ENCODE data around the gene DNPH1.

DNPH1 gene

DNA sequence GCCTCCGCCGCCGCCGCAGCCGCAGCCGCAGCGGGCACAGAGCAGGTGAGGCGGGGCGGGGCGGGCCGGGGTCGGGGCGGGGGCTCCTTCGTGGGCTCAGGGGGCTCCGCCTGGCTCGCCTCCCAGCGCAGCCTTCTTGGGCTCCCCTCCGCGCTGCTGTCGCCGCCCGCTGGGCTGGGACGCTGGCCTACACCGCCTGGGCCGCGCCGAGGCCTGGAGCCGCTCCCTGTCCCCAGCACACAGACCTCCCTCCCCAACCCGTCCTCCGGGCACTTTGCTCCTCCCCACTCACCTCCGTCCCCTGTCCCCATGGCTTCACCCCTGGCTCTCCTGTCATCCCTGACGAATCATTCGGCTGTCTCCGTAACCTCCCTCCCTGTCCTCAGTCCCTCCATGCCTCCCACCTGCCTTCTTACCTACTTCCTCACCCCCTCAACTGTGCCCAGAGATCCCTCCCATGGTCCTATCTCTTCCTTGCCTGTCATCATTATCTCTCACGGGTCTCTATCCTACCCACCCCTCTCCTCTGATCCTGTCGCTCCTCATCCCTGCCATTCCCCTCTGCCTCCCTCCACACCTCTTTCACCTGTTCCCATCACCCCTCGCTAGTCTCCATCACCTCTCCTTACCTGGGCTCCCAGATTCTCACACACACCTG, 14.5 kb upstream of the DNPH1 start:
- DNase-seq = no peak

DNA sequence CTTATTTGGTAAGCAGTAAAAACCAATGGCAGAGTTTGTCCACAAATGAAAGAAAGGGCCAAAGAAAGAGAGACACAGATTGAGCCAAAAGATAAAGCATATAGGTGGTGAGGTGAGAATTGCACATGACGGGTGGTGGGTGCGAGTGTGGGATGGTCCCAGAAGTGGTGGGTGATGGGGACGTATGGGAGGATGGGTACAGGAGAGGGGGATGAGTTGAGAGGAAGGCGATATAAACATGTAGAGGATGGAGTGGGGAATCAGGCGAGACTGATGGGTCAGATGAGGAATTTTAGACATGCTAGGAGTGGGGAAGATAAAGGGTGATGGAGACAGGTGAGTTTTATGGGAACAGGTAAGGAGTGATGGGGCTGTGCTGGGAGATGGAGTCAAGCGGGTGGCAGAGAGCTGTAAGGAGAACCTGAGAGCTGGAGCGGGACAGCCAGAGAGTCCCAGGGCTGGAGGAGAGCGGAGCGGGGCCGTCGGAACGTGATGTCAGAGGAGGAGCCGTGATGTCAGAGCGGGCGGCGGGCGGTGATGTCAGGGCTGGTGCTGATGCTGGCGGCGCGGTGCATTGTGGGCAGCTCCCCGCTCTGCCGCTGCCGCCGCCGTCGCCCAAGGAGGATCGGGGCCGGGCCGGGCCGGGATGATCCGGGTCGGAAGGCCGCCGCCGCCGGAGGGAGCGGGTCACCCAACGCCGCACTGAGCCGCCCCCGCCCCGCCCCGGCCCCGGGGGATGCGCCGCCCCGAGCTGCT, 13.8 kb upstream of the DNPH1 start, which contains the start of gene TTBK1:
TSS of gene TTBK1 (plus strand) at position 574 of the 756 bp plus-strand sequence. CDS start 3,180 bp downstream, outside the sequence.
- no peak for DNase-seq

DNA sequence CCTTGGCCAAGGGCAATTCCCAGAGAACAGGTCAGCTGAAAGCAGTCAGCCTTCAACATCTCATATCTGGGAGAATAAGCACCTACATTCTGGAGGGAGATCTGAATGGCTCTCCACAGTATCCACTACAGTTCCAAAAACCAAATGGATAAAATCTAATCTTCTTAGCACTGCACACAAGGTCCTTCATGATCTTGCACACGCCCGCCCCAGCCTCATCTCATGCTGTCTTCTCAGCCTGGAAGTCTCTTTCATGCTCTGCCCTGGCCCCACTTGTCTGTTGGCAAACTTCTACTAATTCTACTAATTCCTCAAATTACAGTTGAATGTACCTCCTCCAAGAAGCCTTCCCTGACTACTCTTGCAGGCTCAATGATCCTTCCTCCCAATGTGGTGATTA, 12.2 kb upstream of the DNPH1 start:
- no peak for DNase-seq

DNA sequence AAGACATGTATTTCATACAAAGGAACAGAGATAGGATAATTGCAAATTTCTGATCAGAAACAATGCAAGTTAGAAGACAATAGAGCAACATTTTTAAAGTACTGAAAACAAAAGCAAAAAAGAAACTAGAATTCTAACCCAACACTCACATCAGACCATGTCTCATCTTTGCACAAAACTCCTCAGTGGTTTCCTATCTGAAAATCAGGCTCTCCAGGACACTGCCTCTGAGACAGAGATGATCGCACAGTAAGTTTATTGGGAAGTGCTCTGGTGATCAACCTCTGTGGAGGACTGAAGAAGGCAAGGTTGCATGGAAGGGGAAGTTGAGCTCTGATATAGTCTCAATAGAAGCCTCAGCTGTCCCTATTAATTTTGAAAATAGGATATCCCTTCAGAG, 11.7 kb upstream of the DNPH1 start:
- DNase-seq = no peak

DNA sequence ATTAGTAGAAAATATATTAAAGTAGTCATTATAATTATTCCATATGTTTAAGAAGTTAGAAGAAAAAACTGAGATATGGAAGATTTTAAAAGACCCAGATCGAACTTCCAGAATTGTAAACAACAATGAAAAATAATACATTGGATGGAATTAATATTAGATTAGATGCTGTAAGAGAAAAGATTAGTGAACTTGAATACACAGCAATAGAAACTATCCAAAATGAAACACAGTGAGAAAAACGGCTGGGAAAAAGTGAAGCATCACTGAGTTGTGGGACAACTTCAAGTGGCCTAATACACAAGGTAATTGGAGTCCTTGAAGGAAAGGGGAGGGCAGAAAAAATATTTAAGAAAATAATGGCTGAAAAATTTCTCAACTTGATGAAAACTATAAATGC, 9.8 kb upstream of the DNPH1 start:
- no peak for DNase-seq

DNA sequence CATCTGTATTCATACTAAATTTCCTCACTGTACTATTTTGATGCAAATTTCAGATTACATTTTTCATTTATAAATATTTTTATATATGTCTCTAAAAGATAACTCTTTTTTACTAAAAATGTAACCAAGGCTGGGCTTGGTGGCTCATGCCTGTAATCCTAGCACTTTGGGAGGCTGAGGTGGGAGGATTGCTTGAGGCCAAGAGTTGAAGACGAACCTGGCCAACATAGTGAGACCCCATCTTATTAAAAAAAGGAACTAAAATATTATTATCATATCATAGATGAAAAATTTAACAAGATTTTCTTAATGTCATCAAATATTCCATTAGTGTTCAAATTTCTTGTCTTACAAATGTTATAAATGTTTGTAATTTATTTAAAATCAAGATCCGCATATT, 6.6 kb upstream of the DNPH1 start:
- DNase-seq = no peak

DNA sequence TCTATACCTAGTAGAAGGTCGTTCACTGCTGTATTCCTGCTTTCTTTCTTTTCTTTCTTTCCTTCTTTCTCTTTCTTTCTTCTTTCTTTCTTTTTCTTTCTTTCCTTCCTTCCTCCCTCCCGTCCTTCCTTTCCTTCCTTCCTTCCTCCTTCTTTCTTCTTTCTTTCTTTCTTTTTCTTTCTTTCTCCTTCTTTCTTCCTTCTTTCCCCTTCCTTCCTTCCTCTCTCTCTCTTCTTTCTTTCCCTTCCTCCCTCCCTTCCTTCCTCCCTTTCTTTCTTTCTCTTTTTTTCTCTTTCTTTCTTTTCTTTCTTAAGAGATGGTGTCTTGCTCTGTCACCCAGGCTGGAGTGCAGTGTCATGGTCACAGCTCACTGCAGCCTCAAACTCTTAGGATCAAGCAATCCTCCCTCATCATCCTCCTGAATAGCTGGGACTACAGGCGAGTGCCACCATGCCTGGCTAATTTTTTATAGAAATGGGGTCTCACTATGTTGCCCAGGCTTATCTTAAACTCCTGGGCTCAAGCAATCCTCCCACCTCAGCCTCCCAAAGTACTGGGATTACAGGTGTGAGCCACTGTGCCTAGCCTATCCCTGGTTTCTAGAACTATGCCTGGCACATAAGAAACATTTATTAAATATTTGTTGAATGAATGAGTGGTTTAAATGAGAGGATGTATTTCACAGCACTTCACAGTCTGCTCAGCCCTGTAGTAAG, 2.6 kb upstream of the DNPH1 start:
- DNase-seq = no peak

DNA sequence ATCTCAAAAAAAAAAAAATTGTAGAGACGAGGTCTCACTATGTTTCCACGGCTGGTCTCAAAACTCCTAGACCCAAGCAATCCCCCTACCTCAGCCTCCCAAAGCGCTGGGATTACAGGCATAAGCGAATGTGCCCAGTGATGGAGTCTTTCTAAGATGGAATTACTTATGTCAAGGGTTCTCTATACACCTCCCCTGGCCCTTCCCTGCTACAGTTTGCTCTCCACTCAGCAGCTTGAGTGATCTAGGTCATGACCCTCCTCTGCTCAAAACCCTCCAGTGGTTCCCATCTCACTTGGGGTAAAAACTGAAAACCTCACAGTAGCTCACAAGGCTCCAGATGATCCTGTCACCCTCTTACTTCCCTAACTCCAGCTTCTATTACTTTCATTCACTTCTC, 1.8 kb upstream of the DNPH1 start:
- no peak for DNase-seq

DNA sequence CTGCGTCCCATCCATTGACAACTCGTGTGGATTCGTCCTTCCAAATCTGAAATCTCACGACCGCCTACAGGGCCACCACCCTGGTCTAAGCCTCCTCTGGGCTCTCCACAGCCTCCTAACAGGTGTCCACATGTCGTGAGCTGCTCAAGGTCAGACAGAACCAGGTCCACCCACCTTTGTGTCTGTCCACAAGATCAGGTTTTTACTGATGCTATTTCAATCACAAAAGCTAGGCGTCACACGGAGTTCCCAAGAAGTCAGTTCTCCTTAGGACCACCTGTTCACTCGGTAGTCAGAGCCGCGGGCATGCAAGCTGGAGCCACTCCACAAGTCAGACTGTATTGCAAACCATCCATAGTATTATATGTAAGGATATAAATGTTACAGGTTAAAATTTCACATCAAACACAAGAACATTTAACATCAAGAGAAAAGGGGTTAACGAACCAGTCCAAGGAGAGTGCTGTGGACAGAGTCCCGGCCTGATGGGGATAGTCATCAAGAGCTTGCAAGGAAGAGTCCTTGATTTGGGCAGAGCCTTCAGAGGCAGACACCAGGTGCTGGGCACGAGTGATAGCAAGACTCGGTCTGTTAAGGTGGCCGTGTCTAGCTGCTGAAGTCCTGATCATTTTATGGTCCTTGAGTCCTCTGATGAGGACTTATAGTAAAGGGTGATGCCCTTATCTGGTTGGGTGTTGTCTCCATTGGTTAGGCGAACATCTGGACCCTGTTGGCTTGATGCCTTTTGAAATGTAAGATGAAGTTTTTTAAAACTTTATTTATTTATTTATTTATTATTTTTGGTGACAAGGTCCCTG, 731 bp upstream of the DNPH1 start:
- DNase-seq = no peak

DNA sequence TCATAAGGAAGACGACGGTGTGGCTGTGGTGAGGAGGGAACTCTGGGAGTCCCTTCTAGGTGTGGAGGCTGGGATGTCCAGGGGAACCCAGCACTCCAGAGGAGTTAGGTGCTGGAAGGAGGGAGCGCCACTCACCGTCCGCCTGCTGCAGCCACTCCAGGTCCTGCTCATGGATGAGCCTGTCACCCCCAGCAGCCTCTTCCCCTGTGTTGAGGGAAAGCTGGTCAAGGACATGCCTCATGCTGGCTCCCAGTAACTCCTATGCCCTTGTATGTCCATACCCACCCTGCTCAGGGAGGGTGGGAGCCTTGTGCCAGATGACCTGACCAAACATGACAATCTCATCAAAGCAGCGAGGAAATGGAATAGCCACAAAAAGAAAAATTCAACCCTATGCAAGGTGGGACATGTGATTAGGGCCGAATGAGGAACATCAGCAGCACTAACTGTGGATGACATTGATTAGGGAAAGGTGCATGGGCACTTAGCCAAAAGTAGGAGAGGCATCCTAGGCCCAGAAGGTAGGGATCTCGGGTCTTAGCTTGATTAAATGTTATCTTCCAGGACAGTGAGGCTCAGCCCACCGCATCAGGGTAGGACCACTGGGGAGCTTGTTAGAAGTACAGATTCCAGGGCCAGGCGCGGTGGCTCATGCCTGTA, 3.0 kb downstream of the DNPH1 start:
- no peak for DNase-seq

DNA sequence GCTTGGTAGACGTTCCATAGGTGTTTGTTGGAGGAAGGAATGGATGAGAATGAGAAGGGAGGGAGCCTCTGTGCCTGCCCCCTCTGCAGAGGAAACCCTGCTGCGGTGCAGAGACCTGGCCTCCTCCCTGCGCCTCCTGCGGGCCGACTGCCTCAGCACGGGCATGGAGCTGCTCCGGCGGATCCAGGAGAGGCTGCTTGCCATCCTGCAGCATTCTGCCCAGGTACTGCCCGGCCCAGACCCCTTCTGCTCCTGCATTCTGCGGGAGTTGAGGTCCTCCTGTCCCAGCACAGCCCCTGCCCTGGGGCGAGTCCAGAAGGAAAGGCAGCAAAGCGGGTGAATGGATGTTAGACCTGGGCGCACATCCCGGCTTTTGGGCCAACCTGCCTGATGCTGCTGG, 6.1 kb downstream of the DNPH1 start:
- DNase-seq = no peak

DNA sequence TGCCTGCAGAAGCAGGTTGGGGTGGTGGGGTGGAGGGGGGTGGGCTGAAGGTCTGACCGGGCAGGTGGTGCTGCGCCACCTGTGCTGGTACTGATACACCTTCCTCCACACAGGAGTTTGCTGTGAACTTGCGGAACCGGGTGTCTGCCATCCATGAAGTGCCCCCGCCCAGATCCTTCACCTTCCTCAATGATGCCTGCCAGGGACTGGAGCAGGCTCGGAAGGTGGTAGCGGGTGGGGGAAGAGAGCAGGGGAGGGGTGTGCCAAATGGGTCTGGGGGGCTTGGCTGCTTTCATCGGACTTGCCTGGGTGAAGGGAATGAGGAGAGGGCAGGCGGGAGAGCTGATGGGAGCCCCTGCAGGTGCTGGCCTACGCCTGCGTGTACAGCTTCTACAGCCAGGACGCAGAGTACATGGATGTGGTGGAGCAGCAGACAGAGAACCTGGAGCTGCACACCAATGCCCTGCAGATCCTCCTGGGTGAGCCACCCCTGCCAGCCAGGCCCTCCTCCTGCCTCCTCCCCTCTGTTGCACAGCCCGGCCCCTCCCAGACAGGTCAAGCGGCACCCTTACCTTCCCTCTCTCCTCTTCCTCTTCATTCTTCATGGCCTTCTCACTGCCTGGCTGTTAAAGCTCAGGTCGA, 6.7 kb downstream of the DNPH1 start:
- no peak for DNase-seq

DNA sequence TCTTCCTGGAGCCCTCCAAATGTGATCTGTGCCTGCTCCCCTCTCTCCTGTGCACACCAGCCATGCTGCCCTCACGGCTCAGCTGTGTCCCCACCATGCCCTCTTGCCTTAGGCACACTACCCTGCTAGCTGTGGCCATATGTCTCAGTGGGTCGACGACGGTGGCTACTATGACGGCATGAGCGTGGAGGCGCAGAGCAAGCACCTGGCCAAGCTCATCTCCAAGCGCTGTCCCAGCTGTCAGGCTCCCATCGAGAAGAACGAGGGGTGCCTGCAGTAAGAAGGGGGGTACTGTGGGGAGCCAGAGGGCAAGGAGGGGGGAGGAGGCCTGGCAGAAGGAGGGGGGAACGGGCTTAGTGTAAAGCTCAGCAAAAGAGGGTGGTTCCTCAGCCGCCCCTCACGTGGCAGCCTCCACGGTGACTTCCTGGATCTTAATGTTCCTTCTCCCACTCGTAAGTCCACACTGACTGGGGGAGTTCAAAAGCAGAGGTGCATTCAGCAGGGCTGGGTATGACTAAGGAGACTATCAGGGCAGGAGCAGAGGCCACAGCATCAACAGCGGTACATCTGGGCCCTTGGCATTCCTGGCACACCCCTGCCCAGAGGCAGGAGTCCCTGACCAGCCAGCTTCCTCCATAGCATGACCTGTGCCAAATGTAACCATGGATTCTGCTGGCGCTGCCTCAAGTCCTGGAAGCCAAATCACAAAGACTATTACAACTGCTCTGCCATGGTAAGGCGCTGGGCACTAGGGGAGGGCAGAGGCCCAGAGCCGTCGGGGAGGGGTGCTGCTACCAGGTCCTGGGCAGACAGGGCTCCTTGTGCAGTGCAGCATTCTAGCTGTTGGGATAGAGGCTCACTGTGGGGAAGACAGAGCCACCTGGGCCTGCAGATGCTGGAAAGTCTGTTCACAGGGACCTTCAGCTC, 8.0 kb downstream of the DNPH1 start:
- no peak for DNase-seq

DNA sequence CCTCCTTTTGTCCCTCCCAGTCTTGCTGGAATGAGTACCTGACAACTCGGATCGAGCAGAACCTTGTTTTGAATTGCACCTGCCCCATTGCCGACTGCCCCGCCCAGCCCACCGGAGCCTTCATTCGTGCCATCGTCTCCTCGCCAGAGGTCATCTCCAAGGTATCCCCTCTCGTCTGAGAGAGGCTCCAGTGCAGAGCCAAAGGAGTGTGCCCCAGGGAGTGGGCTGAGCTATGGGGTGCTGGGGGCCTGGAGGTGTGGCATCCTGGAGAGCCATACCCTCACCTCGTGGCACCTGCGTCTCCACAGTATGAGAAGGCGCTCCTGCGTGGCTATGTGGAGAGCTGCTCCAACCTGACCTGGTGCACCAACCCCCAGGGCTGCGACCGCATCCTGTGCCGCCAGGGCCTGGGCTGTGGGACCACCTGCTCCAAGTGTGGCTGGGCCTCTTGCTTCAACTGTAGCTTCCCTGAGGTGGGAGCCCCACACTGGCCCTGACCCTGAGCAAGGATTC, 8.8 kb downstream of the DNPH1 start:
- DNase-seq = no peak

DNA sequence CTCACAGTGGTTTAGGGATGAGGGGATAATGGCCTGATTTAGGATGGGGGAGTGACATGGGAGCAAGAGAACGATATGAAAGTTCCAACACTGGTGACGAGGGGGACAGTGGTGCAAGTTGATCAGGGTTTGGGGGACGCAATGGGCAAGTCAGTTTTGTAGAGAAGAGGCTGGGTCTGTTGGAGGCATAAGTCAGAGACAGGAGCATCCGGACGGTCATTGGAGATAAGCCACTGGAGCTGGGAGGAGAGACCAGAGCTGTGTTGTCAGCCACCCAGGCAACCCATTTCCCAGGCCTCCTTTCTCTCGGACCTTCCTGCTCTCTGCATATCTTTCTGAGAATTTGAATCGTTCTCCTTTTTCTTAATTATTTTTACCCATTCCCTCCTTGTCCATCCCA, 9.5 kb downstream of the DNPH1 start:
- no peak for DNase-seq

DNA sequence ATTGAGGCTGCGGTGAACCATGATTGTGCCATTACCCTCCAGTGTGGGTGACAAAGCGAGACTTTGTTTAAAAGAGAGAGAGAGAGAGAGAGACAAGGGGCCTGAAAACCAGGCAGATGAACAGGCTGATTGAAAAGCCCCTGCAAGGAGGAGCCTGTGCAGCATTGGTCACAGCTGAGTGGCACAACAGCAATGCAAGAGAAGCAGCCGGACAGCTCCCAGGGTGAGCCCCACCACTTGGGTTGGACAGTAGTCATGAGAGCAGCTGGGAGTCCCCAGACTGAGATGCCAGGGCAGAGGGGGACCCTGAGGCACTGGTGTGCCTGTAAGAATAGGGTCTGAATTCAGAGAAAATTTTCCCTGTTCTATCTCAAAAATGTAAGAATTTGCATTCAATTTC, 10.2 kb downstream of the DNPH1 start:
- DNase-seq = no peak

DNA sequence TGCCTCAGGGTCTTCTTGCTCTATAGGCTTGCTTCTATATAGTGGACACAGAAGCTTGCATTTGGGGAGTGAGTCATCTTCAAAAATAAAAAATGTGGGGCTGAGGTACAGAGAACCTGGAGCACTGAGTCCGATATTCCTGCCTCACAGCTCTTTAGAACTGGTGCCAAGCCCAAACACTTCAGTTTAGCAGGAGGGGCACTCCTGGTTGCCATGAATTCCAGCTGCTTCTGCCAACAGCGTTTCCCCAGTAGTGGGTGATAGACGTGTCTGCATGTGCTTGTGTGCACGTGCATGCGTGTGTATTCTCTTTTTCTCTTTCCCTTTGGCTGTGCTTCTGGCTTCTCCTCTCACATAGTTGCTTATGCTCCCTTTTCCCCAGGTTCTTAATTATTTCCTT, 11.9 kb downstream of the DNPH1 start:
- DNase-seq = no peak

DNA sequence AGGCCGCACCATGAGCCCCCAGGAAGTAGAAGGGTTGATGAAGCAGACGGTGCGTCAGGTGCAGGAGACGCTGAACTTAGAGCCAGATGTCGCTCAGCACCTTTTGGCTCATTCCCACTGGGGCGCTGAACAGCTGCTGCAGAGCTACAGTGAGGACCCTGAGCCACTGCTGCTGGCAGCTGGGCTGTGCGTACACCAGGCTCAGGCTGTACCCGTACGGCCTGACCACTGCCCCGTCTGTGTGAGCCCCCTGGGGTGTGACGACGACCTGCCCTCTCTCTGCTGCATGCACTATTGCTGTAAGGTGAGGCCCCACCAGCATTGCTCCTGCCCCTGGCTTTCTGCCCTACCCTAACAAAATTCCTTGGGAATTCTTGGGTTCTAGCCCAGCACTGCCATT, 13.1 kb downstream of the DNPH1 start:
- no peak for DNase-seq

DNA sequence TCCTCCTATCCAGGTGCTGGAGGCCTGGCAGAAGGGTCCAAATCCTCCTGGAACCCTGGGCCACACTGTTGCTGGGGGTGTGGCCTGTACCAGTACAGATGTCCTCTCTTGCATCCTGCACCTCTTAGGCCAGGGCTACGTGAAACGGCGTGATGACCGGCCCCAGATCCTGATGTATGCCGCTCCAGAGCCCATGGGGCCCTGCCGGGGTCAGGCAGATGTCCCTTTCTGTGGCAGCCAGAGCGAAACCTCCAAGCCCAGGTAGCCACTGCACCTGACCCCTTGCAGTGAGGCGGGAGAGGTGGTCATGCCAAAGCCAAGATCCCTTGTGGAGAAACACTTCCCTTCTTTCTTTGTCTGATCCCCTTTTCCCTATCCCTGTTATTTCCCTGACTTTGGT, 14.2 kb downstream of the DNPH1 start:
- no peak for DNase-seq

DNA sequence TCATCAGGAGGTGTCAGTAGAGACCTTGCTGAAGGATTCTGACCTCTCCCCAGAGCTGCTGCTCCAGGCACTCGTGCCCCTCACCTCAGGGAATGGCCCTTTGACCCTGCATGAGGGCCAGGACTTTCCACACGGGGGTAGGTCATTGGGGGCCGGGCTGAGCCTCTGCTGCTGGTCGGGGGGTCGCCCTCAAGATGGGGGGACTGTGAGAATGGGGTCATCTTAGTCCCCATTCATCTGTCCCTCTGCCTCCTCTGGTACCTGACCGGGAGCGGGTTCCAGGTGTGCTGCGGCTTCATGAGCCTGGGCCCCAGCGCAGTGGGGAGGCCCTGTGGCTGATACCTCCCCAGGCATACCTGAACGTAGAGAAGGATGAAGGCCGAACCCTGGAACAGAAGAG, 15.8 kb downstream of the DNPH1 start:
- no peak for DNase-seq

DNA sequence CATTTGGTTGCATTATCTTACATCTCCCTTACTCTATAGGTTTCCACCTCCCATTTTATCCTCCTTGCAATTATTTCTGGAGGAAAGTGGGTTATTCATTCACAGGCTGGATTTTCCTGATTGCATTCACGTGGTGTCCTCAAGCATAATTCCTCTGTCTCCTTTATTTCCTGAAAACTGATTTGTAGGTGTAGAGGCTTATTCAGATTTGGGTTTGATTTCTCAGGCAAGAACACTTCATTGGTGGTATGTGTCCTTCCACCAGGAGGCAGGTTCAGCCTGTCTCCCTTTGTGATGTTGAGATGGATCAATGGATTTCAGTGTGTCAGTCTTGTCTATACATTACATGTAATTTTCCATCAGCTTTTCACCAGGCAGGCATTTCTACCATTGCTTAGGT, 17.3 kb downstream of the DNPH1 start:
- no peak for DNase-seq

Data from amniotic stem cell (primary cell).